RWPE2 (cell line): ENCODE results near the gene ARL8B.

Experiments
- ATAC-seq: fragments of 200-7000 bp; cut with Tn5 transposase; 3 replicates; pipeline ENCODE4 v1.9.1; 2021; ENCODE audit warnings: low read depth
- DNase-seq: peaks from one replicate; pipeline ENCODE4 v3.0.0-alpha.2; 2020; ENCODE audit warnings: low spot score
- H3K27ac ChIP-seq: fragments of 450-650 bp; 2 replicates; pipeline ENCODE4 v1.5.1; 2017; ENCODE audit warnings: mild to moderate bottlenecking; ENCODE audit not compliant: poor library complexity, severe bottlenecking
- H3K27me3 ChIP-seq: fragments of 250-450 bp; sonication (Bioruptor Pico); 2 replicates; pipeline ENCODE4 v1.5.1; 2021; ENCODE audit warnings: mild to moderate bottlenecking, moderate library complexity; ENCODE audit not compliant: insufficient read depth, poor library complexity, severe bottlenecking
- H3K36me3 ChIP-seq: fragments of 250-450 bp; sonication (Bioruptor Pico); 2 replicates; pipeline ENCODE4 v1.5.1; 2020; ENCODE audit warnings: low read depth, mild to moderate bottlenecking, moderate library complexity
- H3K4me1 ChIP-seq: fragments of 250-450 bp; sonication (Bioruptor Pico); 2 replicates; pipeline ENCODE4 v1.5.1; 2021; ENCODE audit warnings: mild to moderate bottlenecking, moderate library complexity; ENCODE audit not compliant: insufficient read depth, poor library complexity, severe bottlenecking
- H3K4me3 ChIP-seq: fragments of 250-450 bp; sonication (Bioruptor Pico); 2 replicates; pipeline ENCODE4 v1.5.1; 2021; ENCODE audit warnings: mild to moderate bottlenecking, moderate library complexity; ENCODE audit not compliant: severe bottlenecking
- H3K9me3 ChIP-seq: fragments of 250-450 bp; sonication (Bioruptor Pico); 2 replicates; pipeline ENCODE4 v1.5.1; 2021; ENCODE audit warnings: mild to moderate bottlenecking, moderate library complexity; ENCODE audit not compliant: severe bottlenecking
- CTCF ChIP-seq: fragments of 450-650 bp; IDR thresholded peaks from one replicate; pipeline ENCODE4 v1.5.1; 2017; ENCODE audit warnings: mild to moderate bottlenecking, moderate library complexity; ENCODE audit not compliant: poor library complexity, severe bottlenecking

The ARL8B gene

GRCh38 chr3:5187156-5187919 lies 65.2 kb downstream of the ARL8B start, which contains the start of gene EDEM1:
TSS of gene EDEM1 (plus strand) at chr3:5187707. CDS start at chr3:5187806, 99 bp downstream.
- H3K4me3 ChIP-seq, result peak within 1 kb of the TSS; percentile 98
- DNase-seq, result peak; percentile 93
- no peak for TF ChIP-seq CTCF
- peaks cover 19% of the 10 kb centered on the region for H3K4me1 ChIP-seq
- H3K36me3 ChIP-seq, result peaks cover 63% of the 10 kb centered on the region
- H3K27ac ChIP-seq, result peak within 1 kb of the TSS; percentile 74
- peak; percentile 93 for ATAC-seq
- H3K27me3 ChIP-seq, result no peaks in the 10 kb centered on the region
- no peaks in the 10 kb centered on the region for H3K9me3 ChIP-seq

- TF ChIP-seq CTCF, result no peak
- H3K27ac ChIP-seq, result peak overlapping the region; percentile 74
- H3K9me3 ChIP-seq, result no peaks in the 10 kb centered on the region
- peak overlapping the region; percentile 98 for H3K4me3 ChIP-seq
- H3K4me1 ChIP-seq, result peaks cover 22% of the 10 kb centered on the region
- no peaks in the 10 kb centered on the region for H3K27me3 ChIP-seq
- H3K36me3 ChIP-seq, result peaks cover 58% of the 10 kb centered on the region
- ATAC-seq (peak; percentile 30), DNase-seq (no peak)
Measured at GRCh38 chr3:5187920-5188418, 65.9 kb downstream of the ARL8B start.

DNA sequence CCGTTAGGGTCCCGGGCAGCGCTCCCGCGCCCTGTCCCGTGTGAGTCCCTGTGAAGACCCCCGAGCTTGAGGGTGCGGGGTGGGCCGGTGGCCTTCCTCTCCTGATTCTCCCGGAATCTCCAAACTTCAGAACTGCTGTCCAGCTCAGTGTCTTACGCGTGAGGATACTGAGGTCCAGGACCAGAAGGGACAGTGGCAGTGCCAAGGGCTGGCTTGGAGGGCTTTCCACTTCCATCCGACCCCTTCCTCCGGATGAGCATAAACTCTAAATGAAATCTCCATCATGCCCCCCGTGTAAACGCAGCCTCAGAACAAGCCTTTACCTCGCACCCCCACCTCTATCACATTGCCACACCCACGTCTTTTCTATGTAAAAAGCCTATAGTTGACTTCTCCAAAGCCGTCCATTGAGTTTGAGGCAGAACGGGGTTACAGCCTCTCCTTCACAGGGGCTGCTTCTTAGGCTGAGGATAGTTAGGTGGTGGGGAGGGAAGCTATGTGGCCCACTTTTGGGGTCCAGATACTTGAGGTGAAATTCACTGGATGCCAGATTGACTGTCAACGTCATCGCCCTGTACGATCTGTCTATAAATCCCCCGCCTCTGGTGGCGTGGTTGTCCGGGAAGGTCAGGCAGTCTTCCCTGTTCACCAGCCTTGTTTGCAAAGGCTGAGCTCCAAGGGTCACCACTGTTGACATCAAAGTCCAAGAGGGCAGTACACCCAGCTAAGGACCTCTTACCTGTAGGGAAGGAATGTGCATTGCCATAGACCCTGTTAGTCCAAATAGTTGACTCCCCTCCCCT lies 66.5 kb downstream of the ARL8B start:
- ATAC-seq (peak; percentile 5; the same call in 1 of the 3 replicates), DNase-seq (no peak)
- H3K27ac ChIP-seq, result peak overlapping the region; percentile 74

DNA sequence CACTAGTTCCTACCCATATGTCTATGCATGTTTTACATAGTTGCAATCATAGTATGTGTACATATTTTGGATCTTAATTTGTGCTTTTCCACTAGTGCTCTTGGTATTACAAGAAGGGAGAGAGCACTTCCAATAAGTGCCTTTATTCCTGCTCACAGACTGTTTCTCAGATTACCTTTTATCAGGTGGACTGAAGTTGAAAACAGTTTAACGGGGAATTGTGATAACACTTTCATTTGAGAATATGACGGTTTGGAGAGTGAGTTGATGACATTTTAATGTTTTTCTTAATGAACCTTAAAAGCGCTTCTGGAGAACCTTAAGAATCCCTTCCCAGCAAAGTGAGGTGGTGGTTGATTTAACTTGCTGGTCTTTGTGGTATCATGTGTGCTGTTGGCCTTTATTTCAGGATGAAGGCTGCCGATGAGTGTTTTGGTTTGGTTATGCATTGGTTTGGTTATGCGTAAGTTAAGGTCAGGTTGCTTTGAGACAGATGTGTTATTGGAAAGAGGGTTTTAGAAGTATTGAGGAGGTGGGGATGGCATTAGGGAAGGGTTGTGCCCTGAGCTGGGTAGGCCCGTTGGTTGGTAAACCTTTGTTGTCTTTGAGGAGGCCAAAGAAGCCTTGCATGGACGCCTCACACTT lies 68.2 kb downstream of the ARL8B start:
- Histone ChIP-seq H3K36me3 (peaks cover 61% of the 10 kb centered on the region), H3K4me3 (peak overlapping the region; percentile 98), H3K4me1 (peaks cover 43% of the 10 kb centered on the region), H3K9me3 (no peaks in the 10 kb centered on the region), H3K27me3 (no peaks in the 10 kb centered on the region), H3K27ac (no peak overlapping the region)
- ATAC-seq (no peak), DNase-seq (no peak)
- no peak for TF ChIP-seq CTCF

More for the DNA sequence above, 66.5 kb downstream of the ARL8B start:
- H3K27me3 ChIP-seq, result no peaks in the 10 kb centered on the region
- peaks cover 26% of the 10 kb centered on the region for H3K4me1 ChIP-seq
- no peak for TF ChIP-seq CTCF
- H3K9me3 ChIP-seq, result no peaks in the 10 kb centered on the region
- H3K4me3 ChIP-seq, result peak overlapping the region; percentile 98
- peaks cover 58% of the 10 kb centered on the region for H3K36me3 ChIP-seq
